GM21515 (cell line): ENCODE measurements around the gene GRK5.

Experiments used
- ATAC-seq: cut with Tn5 transposase; IDR thresholded peaks from one replicate; pipeline ENCODE4 v1.9.1; 2021; ENCODE audit not compliant: unreplicated experiment

The GRK5 gene

DNA sequence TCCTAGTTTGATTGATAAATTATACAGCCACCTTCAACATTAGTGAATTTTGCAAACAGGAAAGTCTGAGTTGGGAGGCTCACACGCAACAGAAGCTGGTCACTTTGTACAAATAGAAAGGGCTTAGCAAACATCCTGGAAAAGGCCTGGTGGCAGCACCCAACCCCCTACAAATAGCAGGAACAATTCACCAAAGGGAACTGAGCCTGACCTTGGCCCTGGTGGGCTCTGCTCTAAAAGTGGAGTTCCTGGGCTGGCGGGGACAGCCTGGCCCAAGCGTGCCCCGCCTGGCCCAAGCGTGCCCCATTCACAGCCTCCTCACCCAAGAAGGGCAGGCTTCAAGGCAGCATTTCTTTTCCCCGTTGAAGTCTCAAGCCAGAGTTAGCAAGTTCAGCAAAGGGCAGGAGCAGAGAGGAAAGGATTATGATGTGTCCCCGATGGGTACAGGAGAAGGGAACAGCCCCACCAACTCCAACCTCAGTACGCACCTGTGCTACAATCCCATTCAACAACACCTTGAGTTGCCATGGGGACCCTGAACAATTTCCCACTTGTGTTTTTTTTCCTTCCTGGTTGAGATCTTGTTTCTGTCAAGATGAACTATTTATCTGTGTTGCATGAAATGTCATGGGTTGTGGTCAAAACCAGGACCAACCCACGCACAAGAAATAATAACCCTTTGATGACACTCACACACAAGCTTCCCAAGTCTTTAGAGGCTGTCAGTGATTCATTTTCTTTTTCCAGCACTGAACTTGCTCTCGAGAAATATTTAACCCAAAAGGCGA is 291.7 kb downstream of the GRK5 start:
- ATAC-seq = no peak

DNA sequence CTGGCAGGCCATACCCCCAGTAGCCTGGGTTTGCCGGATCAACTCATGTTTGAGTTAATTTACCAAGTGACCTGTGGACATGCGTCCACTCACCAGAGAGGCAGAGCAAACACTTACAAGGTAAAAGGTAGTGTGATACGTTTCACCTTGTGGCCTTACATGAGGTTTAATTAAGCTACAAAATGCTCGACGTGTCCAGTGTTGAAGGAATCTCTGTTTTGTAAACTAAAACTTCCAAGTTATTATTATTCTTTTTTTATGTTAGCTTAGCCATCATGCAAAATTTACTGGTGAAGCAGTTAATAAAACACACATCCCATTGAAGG is 292.3 kb downstream of the GRK5 start:
- ATAC-seq = no peak

DNA sequence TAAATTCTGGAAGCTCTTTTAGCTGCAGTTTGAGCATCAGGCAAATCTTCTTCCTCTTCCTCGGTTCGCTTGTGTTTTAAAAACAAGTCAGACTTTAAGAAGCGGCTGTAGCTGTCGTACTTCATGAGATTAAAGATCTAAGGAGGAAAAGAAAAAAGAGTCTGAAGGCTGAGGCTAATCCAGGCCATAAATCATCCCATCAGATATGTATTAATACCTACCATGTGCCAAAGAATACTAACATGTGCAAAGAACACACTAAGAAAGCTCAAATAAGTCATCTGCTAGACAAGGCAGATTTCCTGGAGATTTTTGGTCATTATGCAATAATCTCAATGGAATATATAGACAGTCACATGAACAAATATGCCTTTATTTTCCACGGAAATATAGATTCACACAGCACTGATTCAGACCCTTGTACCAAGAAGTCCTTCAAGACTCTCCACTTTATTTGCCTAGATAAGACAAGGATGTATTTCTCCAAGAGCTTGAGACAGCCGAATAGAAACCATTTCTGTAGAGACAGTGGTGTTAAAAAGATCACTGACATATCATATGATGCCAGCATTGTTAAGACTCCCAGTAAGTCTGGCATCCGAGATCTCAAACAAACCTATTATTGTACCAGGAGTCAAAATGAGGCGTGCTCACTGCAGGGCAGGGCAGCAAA is 292.9 kb downstream of the GRK5 start:
- no peak for ATAC-seq

DNA sequence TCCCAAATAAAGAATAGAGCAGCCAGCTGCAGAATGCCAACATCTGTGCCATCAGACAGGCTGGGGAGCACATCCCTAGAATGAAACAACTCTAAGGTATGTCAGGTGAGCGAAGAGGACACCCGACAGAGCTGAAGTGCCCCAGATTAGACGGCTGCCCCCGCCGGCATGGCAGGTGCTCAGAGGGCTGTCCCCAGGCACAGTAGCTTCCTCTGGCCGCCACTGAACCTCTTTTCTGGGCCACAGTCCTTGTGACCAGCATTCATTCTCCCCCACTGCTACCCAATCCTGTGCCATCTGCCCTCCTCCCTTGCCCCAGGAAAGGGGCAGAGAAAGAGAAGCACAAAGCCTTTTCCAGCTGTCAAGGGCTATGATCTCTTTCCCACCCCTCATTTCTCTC is 293.4 kb downstream of the GRK5 start:
- ATAC-seq = no peak

DNA sequence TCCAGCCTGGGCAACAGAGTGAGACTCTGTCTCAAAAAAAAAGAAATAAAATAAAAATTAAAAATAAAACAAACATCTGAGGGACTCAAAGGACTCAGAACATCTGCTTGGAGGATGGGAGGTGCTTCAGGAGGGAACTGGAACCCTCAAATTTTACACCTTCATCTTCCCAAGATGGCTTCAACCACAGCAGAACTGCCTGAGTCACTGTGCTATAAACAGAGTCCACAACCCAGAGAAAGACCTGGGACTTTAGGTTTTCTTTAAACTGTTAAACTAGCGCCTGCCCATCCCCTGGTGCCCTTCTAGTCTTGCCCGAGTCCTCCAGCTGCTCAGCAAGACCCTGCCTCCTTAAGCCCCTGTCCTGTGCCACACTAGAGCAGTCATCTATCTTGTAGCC is 294.3 kb downstream of the GRK5 start:
- ATAC-seq = no peak

DNA sequence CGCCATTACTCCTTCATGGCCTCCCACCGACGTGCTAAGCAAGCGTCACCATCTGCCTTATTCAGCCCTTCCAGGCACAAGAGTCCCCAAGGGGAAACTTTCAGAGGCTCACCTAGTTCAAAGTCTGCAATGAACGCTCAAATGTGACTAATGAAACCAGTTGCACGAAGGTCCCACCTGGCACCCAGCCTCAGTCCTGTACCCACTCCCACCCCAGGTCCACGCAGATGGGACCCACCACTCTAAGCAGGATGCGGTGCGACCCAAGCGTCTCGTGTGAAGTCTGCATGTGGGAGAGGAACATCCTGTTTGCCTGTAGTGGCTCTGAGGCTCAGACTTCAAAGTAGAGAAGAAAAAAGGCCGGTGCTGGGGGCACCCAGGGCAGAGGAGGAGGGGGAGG is 294.8 kb downstream of the GRK5 start:
- ATAC-seq = no peak

DNA sequence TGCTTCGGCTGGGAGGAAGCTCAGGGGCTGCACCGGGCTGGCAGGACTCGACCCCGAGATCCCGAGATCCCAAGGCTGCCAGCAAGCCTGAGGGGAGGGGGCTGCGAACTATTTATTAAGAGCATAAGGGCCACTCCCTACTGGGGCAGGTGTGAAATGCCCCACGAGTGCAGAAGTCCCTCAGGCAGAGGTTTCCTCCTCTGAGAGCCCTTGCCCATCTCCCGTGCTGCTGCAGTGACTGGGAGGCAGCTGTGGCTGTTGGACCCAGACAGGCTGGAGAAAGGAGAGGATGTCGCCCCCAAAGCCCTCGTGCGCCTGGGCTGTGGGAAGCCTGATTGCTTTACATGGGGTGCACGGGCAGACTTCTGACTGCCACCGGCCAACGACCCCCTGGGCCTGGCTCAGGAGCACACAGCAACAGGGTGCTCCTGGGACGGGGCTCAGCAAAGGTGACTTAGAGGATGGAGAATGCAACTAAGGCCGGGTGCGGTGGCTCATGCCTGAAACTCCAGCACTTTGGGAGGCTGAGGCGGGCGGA is 295.3 kb downstream of the GRK5 start:
- ATAC-seq = no peak

DNA sequence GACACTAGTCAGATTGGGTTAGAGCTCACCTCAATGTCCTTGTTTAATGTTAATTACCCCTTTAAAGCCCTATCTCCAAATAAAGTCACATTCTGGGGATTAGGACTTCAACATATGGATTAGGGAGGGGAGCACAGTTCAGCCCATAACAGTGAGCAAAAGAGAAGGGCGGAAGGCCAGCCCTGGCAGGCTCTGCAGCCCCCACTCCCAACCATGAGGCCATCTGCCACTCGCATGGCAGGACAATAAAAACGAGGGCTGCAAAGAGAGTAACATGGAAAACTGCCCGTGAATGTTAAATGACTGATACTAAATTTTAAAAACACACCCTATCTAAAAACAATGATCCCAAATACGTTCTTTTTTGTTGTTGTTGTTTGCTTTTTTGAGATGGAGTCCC is 296.4 kb downstream of the GRK5 start:
- no peak for ATAC-seq

DNA sequence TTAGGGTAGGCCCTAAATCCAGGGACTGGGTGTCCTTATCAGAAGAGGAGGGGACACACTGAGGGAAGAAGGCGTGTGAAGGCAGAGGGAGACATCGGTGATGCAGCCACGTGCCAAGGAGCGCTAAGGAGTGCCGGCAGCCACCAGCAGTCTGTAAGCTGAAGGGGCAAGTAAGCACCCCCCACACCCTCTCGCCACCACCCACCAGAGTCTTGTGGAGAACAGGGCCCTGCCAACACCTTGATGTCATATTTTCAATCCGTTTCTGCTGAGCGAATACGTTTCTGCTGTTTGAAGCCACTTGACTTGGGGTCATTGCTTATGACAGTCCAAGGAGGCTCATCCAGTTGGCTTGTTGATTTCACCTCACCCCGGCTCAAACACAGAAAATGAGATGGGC is 297.3 kb downstream of the GRK5 start:
- no peak for ATAC-seq

DNA sequence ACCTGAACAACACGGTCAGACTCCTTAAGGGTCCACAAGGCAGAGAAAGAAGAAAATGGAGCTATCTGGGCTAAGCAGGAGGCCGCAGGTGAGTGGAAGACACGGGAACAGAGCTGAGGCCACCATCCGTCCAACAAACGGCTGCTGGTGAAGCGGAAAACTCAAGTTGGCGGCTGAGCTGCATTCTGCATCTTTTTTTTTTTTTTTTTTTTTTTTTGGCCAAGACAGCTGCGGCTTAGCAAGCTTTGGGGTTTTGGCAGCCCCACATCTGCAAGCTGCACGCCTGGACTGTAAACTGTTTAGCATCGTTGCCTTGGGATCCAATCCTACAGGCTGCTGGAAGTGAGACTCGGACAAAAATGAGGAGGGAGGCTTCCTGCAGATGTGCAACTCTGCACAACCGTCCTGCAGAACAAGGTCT is 297.8 kb downstream of the GRK5 start:
- no peak for ATAC-seq
